Mucosa of stomach (tissue), 1 donor: ENCODE measurements around the gene PRSS27.

ENCODE experiments used
- H3K27me3 ChIP-seq: one replicate; pipeline ENCODE4 v1.7.0; 2013; ENCODE audit warnings: mild to moderate bottlenecking, low read length; ENCODE audit not compliant: control insufficient read depth, insufficient read depth
- H3K36me3 ChIP-seq: one replicate; pipeline ENCODE4 v1.7.0; 2013; ENCODE audit warnings: low read length; ENCODE audit not compliant: control insufficient read depth, insufficient read depth
- H3K4me1 ChIP-seq: one replicate; pipeline ENCODE4 v1.7.0; 2013; ENCODE audit warnings: mild to moderate bottlenecking, low read length; ENCODE audit not compliant: control insufficient read depth, insufficient read depth
- H3K4me3 ChIP-seq: one replicate; pipeline ENCODE4 v1.7.0; 2013; ENCODE audit warnings: low read length
- H3K9ac ChIP-seq: one replicate; pipeline ENCODE4 v1.7.0; 2013; ENCODE audit warnings: mild to moderate bottlenecking, low read length, moderate library complexity
- H3K9me3 ChIP-seq: one replicate; pipeline ENCODE4 v1.7.0; 2013; ENCODE audit warnings: mild to moderate bottlenecking, low read length, moderate library complexity; ENCODE audit not compliant: control insufficient read depth
- donor health status: Pancreatic carcinoma.

The PRSS27 gene

DNA sequence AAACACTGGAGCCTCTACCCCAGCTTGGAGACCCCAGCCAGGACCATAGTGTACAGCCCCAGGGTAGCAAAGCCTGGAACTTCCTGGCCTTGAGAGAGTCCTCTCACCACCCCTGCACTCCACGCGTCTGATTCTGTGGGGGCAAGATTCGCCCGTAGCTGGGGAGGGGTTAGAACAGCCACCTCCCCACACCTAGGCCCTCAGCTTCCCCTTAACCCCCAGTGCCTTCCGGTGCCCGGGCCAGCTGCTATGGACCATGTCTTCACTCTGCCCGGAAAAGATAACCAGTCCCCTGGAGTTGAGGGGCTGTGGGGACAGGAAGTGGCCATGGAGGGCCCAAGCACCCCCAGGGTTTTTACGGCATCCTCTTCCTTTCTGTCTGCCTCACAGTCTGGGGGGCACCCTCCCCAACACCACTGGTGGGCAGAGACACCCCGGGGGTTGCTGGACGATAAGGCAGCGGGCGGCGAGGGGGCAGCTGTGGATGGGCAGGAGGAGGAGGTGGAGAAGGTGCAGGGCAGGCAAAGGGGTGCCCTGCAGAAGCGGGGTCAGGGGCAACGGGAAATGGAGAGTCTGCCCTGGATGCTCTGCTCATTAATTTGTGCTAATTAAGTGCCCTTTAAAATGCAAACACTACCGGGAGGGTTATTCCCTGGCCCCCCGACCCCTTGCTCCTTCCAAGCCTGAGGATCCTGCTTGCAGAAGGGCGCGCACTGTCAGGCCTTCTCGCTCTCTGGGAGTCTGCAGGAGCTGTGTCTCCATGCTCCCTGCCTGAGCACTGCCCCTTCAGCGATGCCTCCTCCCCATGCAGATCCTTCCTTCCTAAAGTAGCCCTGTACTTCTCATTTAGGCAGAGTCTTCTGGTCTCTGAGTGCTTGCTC, 2.4 kb downstream of the PRSS27 start:
- peaks cover 10% of the 10 kb centered on the region for H3K27me3 ChIP-seq
- H3K9ac ChIP-seq: no peak overlapping the region
- no peaks in the 10 kb centered on the region for H3K9me3 ChIP-seq
- peaks cover 14% of the 10 kb centered on the region for H3K4me1 ChIP-seq
- H3K4me3 ChIP-seq: no peak overlapping the region
- H3K36me3 ChIP-seq: no peaks in the 10 kb centered on the region

DNA sequence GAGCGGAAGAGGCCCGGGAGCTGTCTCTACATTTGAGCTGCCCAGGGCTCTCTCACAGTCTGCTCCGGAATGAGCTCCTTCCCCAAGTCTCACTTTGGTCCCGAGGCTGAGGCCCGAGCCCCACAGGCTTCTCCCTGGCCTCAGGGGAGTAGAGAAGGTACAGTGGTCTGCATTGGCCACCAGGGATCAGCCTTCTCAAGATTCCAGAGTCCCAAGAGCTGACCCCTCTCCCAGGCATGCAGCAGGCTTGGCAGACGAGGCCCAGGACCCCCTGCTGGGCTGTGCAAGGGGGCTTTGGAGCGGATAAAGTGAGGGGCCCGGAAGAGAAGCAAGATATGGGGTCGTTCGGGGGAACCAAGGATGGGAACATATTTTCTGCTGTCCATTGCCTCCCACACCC, 3.1 kb downstream of the PRSS27 start:
- Histone ChIP-seq H3K4me3 (no peak overlapping the region), H3K27me3 (peaks cover 10% of the 10 kb centered on the region), H3K36me3 (no peaks in the 10 kb centered on the region), H3K9me3 (no peaks in the 10 kb centered on the region), H3K4me1 (peaks cover 14% of the 10 kb centered on the region), H3K9ac (no peak overlapping the region)

DNA sequence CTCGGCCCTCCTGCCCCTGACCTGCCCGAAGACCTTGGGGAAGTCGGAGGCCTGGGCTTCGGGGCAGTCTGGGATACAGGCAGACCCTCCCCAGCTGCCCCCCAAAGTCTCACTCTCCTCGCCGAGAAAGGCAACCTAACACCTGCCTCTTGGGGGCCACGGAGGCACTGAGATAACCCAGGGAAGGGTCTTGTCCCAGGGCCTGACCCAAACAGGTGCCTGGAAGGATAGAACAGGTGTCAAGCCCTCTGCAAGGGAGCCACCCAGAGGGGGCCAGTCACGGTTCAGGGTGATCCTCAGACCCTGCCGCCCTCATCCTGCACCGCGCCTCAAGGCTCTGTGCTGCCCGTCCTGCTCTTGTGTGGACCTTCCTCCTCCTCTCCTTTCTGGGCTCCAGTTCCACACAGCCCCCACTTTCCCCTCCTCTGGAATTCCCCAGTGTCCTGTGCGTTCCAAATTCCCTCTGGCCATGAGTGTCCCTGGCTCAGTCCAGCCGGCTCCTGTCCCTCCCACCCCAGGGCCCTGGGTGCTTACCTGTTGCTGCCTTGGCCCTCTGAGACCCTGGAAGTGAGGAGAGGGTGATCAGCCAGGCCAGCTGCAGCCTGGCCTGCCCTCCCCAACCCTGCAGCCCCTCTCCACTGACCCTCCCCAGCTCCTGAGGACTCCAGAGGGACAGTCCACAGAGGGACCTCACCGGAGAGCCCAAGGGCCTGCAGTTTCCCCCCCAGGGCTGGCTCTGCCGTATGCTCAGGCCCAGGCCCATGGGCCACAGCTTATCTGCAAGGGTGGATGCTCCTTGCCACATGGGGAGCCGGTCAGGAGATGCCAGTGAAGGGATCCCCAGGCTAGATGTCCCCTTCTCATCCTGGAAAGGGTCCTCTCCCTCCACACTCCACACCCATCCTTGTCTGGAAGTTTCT, 3.8 kb downstream of the PRSS27 start:
- no peaks in the 10 kb centered on the region for H3K36me3 ChIP-seq
- H3K4me3 ChIP-seq: no peak overlapping the region
- no peaks in the 10 kb centered on the region for H3K9me3 ChIP-seq
- H3K4me1 ChIP-seq: peaks cover 14% of the 10 kb centered on the region
- peaks cover 10% of the 10 kb centered on the region for H3K27me3 ChIP-seq
- H3K9ac ChIP-seq: no peak overlapping the region

DNA sequence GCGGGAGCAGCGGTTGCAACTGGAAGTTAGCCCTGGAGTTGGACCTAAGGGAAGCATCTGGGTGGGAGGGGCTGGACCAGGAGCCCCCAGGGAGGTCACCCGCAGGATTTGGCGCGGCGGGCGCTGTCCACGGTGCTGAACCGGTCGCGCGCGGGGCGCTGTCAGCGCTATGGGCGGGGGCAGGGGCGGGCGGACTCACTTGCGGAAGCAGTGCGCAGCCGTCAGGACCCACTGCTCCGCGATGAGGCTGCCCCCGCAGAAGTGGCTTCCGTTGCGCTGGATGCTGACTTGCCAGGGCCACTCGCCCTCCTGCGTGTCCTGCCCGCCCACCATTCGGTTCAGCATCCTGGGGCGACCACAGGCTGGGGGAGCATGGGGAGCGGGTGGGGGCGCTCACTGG, 4.5 kb downstream of the PRSS27 start:
- H3K9me3 ChIP-seq: no peaks in the 10 kb centered on the region
- no peak overlapping the region for H3K9ac ChIP-seq
- H3K36me3 ChIP-seq: no peaks in the 10 kb centered on the region
- H3K4me1 ChIP-seq: peaks cover 14% of the 10 kb centered on the region
- H3K4me3 ChIP-seq: no peak overlapping the region
- peaks cover 10% of the 10 kb centered on the region for H3K27me3 ChIP-seq

DNA sequence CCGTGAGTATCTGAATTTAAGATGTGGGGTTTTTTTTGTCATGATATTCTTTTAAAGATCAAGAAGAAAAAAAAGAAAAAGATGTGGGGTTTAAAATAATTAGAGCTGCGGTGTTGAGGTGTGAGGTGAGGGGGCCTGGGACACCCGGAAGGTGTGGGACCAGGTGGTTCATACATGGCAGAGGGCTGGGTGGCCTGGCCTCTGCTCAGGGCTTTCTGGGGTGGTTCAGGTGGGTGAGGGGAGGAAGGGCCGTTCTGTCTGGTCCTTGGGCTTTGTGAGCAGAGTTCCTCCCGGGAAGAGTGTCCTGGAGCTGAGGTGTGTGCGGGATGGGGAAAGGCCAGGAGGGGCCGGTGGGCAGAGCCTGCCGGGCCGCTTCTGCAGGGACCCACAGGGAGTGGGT, 5.0 kb downstream of the PRSS27 start:
- Histone ChIP-seq H3K4me1 (peaks cover 14% of the 10 kb centered on the region), H3K9ac (no peak overlapping the region), H3K36me3 (no peaks in the 10 kb centered on the region), H3K4me3 (no peak overlapping the region), H3K9me3 (no peaks in the 10 kb centered on the region), H3K27me3 (peaks cover 10% of the 10 kb centered on the region)

DNA sequence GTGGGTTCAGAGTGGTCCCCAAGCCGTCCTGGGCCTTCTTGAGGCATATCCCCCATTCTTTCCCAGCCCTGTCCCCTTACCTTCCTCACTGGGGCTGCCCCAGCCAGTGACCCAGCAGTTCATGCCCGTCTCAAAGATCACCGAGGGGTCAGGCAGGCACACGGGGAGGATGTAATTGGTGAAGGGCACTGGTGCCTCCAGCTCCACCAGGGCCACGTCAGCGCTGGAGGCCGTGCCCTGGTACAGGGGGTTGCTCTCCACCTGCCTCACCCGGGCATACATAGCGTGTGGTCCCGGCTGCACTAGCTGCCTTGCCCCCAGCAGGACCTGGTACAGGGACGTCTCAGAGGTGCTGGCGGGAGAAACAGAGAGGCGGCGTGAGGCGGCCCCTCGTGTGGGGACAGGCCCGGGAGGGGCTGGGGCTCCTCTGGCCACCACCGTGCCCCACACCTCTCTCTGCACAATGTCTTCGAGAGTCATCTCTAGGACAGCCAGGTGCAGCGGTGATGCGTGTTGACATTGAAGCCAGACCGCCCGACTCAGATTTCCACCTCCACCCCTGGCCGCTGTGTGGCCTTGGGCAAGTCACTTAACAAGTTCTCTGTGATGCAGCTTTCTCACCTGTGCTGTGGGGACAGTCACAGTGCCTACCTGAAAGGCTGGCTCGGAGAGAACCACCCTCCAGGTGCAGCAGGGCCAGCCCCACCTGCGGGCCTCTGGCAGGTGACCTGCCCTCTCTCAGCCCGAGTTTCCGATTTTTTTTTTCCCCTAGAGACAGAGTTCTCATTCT, 5.8 kb downstream of the PRSS27 start:
- H3K9me3 ChIP-seq: no peaks in the 10 kb centered on the region

DNA sequence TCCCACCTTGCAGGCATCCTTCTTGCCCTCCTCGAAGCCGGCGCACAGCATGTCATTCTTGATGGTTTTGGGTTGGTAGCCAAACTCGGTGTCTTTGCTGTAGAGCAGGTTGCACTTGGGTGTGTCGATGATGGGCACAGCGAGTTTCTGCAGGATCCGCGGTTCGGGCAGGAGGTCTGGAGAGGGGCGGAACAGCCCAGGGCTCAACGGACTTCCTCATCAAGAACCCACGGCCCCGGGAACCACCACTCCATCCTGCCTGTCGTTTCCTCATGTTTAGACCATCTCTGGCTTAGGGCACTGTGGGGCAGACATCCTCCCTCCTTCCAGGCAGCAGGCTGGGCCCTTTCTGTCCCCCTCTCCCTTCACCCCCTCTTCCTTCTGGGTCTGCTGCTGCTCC, 6.5 kb downstream of the PRSS27 start:
- Histone ChIP-seq H3K27me3 (peaks cover 10% of the 10 kb centered on the region), H3K9ac (no peak overlapping the region), H3K4me1 (no peaks in the 10 kb centered on the region), H3K9me3 (no peaks in the 10 kb centered on the region), H3K4me3 (no peak overlapping the region), H3K36me3 (no peaks in the 10 kb centered on the region)

More for the DNA sequence above, 5.8 kb downstream of the PRSS27 start:
- Histone ChIP-seq H3K4me3 (no peak overlapping the region), H3K27me3 (peaks cover 10% of the 10 kb centered on the region), H3K36me3 (no peaks in the 10 kb centered on the region), H3K4me1 (peaks cover 6% of the 10 kb centered on the region), H3K9ac (no peak overlapping the region)

DNA sequence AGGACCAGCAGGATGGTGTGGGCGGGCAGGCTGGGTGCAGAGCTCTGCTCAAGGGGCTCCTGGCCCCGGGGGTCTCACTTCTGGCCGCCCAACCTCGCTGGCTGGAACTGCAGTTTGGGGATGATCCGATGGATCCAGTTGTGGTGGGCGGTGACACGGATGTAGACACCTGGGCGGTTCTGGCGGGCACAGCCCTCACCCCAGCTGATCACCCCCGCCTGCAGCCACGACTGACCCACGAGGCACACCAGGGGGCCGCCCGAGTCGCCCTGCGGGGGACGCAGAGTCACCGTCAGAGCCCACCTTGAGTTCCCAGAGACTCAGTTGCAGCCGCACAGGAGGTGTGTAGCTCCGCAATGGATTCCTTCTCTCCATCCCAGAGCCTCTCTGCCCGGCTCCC, 7.5 kb downstream of the PRSS27 start:
- H3K4me3 ChIP-seq: no peak overlapping the region
- H3K27me3 ChIP-seq: peaks cover 10% of the 10 kb centered on the region
- no peaks in the 10 kb centered on the region for H3K9me3 ChIP-seq
- no peak overlapping the region for H3K9ac ChIP-seq
- no peaks in the 10 kb centered on the region for H3K4me1 ChIP-seq
- no peaks in the 10 kb centered on the region for H3K36me3 ChIP-seq

DNA sequence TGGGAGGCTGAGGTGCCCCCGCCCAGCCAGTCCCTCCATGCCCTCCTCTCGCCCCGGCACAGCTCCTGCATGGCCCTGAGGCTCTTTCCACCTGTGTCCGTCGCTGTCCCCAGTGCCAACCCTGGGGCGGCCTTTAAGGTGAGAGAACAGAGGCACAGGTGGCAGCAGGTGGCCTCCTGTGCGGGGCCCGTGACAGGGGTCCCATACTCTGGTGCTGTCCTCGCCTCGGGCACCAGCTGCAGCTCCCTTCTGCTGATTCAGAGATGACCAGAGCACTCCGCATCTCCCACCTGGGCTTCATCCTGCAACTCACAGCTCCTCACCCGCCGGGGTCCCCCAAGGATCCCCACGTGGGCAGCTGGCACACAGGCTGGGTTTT, 8.0 kb downstream of the PRSS27 start:
- no peak overlapping the region for H3K4me3 ChIP-seq
- H3K9ac ChIP-seq: no peak overlapping the region
- no peaks in the 10 kb centered on the region for H3K4me1 ChIP-seq
- no peaks in the 10 kb centered on the region for H3K9me3 ChIP-seq
- no peaks in the 10 kb centered on the region for H3K36me3 ChIP-seq
- peaks cover 10% of the 10 kb centered on the region for H3K27me3 ChIP-seq

DNA sequence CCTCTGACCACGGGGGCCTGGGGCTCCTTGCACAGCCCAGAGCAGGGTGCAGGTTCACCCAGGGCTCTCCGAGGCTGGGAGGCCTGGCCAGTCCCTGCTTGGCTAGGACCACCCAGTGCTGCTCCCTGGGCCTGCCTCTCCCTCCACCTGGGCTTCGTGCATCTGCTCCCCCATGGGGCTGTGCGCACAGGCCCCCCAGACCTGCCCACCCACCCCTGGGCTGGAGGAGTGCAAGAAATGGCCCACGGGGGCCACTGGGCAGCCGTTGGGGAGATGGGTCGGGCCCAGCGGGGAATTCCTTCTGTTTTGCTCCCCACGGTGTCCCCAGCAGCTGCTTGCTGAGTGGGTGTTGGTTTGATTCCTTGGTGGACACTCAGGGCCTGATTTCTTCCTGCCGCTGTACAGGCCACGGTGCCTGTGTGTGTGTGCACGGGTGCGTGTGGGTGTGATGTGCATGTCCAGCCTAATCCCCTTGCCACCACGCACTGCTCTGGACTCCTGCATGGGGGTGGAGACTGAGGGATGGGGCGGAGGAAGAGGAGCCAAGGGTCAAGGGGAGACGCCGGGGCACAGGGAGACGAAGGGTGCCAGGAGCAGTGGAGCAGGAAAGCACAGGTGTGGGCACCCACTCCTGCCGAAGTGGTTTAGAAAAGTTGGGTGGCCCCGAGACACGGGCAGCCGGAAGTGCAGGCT, 8.5 kb downstream of the PRSS27 start:
- Histone ChIP-seq H3K4me3 (no peak overlapping the region), H3K36me3 (no peaks in the 10 kb centered on the region), H3K27me3 (peaks cover 10% of the 10 kb centered on the region), H3K4me1 (no peaks in the 10 kb centered on the region), H3K9ac (no peak overlapping the region), H3K9me3 (no peaks in the 10 kb centered on the region)

DNA sequence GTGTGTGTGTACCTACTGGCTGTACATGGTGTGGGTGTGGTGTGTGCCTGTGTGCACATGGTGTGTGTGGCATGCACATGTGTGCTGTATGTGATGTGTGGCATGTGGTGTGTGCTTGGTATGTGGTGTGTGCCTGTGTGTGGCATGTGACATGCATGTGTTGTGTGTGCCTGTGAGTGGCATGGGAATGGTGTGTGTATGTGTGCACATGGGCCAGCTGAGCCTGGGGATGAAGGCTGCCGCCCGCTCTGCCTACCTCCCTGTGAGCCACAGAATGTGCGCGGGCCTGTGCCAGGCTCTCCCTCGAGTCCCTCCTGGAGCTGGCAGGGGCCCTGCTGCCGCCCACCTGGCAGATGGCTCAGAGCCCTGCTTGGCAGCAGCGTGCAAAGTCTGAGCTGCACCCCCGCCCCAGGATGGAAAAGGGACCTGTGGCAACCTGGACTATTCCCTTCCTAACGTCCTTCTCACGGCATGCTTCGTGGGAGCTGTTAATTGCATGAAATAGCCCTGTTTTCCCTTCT, 9.3 kb downstream of the PRSS27 start:
- no peaks in the 10 kb centered on the region for H3K4me1 ChIP-seq
- H3K9ac ChIP-seq: no peak overlapping the region
- H3K36me3 ChIP-seq: no peaks in the 10 kb centered on the region
- peaks cover 4% of the 10 kb centered on the region for H3K27me3 ChIP-seq
- H3K4me3 ChIP-seq: no peak overlapping the region
- no peaks in the 10 kb centered on the region for H3K9me3 ChIP-seq
